Activated naive CD4-positive, alpha-beta T cell treated with anti-CD3 and anti-CD28 coated beads, Interleukin-2, amount 50 U/mL, for 16 hours (primary cell): ENCODE data around the gene PPM1A.
A peak's percentile ranks its signal among the peaks of the same experiment; 100 is the strongest.

Source experiments
- DNase-seq: peaks from one replicate; pipeline ENCODE4 v3.0.0-alpha.2; 2020

The PPM1A gene

DNA sequence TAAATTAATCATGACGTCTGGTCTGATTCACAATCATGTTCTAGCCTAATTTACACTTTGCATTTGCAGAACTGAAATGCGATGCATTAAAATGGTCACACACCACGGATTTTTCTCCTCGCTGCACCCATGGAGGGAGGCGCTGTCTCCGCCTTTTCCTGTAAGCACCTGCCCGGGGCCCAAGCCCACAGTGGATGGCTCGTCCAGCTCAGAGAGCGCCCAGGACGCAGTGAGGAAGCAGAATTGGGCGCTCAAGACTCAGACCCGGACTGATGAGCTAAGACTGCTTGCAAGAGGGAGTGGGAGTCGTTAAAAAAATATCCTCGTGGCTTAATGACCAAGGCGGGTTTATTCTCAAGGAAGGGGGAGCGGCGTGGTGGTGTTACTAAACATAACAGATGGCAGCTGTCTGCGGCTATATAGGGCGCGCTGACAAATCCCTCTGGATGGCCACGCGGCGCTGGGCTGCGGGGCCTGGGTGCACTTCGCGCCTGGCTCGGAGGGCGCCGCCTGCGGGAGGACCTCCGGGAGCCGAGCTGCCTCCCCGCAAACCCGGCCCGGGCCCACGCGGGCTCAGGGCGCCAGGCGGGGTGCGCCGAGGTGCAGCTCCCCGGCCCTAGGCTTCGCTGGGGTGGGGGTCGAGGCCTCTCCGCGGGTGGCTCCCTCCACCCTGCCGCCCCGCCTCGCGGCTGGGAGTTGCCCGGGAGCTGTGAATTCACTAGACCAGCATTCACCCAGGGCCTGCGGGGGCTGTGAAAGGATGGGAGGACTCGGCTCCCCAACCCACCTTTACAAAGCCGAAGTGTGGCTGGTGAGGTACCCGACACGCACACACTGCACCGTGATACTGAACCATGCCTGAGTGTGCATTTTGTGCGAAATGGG lies 78.7 kb downstream of the PPM1A start:
- DNase-seq = peak; percentile 46

DNA sequence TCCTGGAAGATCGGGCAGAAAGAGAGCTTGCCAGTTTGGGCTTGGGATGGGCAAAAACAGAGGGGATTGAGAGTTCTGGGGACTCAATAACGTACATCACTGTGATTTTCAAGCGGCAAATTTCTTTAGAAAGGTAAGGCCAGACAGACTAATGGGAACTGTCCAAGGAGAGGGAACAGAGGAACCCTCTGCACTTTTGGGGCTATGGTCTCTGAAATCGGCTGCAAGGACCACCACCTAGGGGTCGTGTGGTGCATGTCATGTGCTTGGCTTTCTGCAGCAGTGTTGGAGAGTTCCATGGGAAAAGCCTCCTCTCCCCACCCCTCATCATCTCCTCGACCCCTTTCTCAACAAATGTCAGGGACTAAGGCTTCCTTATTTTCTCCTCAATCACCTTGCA lies 79.6 kb downstream of the PPM1A start:
- DNase-seq = no peak

DNA sequence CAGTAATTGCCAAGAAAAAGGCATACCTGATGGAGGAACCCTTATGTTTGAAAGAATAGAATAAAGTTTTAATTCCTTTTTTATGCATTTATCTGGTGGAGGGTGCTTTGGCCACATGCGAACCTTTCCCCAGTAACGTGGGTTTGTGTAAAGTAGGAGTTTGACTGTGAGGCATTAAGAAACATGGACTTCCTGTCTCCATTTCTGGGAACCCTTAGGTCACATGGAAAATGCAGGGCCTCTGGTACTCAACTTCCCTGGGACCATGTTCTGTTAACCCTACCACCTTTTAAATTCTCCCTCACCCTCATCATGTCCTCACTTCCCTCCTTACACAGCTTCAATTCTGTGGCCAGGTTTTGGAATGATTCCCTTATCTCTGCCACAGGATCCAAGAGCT lies 80.3 kb downstream of the PPM1A start:
- no peak for DNase-seq

DNA sequence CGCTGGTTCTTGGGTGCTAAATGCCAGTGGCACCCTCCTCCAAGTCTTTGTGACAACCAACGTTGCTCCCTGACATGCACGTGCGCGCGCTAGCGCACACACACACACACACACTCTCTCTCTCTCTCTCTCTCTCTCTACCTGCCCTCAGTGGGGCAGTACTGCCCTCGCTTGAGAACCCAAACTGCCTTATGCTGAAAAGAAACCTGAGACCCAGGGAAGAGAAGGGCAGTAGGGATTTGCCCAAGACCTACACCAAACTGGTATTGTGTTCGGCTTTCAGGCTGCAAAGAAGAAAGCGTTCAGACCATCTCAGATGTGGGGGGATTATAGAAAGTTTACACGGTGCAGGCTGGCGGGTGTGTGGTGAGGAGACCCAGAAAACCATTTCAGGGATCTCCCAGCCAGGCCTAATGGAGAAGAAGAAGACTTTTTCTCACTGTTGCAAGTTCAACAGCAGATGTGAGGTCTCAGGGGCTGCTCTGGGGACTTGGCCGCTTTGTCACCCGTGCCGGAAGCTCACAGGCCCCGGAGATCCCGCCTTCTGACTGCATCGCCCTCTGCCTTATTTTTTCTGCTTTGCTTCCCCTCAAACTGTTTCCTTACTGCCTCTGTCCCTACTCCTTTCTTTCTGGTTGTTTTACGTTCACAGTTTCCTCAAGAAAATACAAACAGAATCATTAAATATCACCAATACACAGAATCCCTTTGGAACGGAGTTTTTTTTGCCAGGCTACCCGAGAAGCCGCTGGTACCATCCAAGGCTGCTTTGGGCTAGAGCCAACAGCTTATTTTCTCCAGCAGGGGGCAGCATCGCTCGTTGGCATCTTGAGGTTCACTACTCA lies 82.4 kb downstream of the PPM1A start:
- DNase-seq = peak; percentile 79

DNA sequence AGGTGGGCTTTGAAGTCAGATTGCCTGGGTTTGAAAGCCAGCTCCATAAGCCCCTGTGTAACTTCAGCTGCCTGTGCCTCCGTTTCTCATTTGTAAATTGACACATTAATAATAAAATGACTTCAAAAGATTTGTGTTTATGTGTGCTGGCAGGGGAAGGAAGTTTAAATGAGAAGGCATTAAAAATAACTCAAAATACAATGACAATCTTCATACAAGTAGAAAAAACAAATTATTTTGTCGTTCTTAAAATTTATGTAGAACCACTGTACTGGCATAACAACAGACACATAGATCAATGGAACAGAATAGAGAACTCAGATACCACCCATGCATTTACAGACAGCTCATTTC lies 83.0 kb downstream of the PPM1A start:
- DNase-seq = no peak

DNA sequence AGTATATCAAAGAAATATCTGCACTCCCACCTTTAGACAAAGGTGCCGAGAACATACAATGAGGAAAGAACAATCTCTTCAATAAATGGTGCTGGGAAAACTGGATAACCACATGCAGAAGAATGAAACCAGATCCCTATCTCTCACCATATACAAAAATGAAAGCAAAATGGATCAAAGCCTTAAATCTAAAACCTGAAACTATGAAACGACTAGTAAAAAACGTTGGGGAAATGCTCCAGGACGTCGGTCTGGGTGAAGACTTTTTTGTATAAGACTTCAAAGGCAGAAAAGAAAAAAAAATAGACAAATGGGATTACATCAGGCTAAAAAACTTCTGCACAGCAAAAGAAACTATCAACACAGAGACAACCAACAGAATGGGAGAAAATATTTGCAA lies 83.8 kb downstream of the PPM1A start:
- no peak for DNase-seq

DNA sequence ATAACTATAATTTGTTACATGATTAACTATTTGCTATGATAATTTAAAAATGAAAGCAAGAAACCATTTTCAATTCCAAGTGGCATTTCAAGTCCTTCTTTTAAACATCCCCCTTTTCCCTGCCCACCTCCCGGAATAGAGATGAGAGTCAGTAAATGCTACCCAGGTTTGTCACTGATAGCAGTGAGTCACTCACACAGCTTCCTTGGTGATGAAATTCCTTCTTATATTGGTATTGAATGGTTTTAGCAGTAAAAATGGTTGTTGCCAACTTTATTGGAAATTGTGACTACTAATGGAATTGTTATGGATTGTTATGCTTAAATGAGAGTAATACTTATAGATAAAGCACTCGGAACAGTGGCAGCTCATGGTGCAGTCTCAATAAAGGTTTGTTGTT lies 90.5 kb downstream of the PPM1A start:
- DNase-seq = no peak

DNA sequence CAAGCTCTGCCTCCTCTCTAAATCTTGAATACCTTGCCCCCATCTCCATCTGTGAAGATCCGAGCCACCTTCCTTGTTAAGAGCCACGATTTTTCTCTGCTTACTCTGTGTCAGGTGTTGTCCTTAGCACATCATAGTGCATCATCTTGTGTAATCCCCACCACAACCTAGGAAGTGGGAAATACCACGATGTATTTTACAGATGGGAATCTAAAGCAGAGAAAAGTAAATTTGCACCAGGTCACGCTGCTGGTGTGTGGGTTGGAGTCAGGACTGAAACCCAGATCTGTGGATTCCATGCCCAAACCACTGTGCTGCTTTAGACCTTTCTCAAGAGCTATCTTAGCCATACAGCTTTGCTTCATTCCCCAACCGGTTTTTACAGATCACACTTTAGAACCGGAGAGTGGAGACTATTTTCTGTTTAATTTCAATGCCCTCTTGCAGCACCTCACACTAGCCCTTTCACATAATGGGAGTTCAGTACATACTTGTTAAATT lies 94.6 kb downstream of the PPM1A start:
- DNase-seq = no peak

DNA sequence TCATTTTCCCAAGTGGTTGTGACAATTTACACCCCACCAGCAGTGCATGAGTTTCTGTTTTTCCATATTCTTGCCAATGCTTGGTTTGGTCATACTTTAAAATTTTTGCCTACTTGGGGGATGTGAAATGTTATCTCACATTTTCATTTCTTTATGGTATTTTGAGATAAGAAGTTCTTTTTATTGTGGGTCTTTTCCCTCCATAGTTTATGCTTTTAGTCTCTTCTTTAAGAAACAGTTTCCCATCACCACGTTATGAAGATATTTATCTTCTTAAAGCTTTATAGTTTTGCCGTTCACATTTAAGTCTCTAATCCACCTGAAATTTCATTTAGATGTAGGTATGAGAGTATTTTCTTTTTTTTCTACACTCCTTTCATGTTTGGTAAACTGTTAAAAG lies 95.7 kb downstream of the PPM1A start:
- no peak for DNase-seq

DNA sequence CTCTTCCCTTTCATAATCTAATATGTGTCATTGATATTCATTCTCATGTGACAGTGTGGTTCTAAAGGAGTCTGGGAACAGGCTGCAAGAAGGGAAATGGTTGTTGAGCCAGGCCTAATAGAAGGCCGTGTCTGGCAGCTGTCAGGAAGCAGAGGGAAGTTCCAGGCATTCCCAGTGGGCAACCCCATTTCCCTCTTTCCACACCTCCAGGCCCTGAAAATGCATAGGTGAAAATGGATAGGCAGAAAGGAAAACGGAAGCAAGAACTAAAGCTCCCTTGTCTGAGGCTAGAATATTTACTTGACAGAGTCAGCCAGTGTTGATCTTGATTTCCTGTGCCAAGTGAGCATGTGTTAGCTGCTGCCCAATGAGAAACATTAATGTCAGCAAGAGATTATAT lies 97.7 kb downstream of the PPM1A start:
- no peak for DNase-seq

DNA sequence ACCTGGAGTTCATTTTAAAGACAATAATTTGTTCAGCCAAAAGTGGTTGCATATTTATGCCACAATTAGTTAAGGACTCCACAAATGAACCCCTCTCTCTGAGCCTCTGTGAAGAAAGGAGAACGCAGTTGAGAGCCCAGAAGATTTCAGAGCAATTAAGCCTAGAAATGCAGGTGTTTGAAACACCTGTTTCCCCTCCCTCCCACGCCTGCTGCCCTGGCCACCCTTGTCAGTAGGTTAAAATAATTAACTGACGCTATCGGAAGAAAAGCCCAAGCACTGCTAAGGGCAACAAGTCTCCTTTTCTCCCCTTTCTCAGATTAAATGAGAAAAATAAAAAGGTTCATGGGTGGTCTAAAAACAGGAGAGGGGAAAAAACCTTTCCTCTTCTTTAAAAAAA lies 99.2 kb downstream of the PPM1A start:
- no peak for DNase-seq
